ENCODE data around the gene DCAF12.

GRCh38 chr9:34170237-34170991 lies 43.9 kb upstream of the DCAF12 start:
- no peak for TF ChIP-seq REST (IDR thresholded peaks at IDR 0.05; ENCODE audit: borderline replicate concordance in 1 of 2, low read depth in 1 of 2, low read length in 2 of 2)
- TF ChIP-seq TRIM22 (IDR thresholded peaks at IDR 0.05) = no peak
- TF ChIP-seq JUN (CRISPR knock-in tag; IDR thresholded peaks at IDR 0.05) = no peak
- no peak for TF ChIP-seq ZSCAN21 (CRISPR knock-in tag; IDR thresholded peaks at IDR 0.05; ENCODE audit: borderline replicate concordance)
- TF ChIP-seq ZFP62 (CRISPR knock-in tag; IDR thresholded peaks at IDR 0.05) = no peak
- no peak for TF ChIP-seq SOX6 (IDR thresholded peaks at IDR 0.05)
- no peak for TF ChIP-seq SOX6 (CRISPR knock-in tag; IDR thresholded peaks at IDR 0.05)
- TF ChIP-seq ZNF24 (IDR thresholded peaks at IDR 0.05) = no peak
